HepG2 (cell line): ENCODE data around the gene MADCAM1. TPM values are rescaled to one million over a fixed set of nuclear protein-coding genes. Genes with fewer than 3 reads are reported as not detected.

Experiments used
- ATF3 ChIP-seq: sonication (generic); formaldehyde crosslinking; IDR thresholded peaks from 2 replicates; pipeline ENCODE4 v1.4.0; 2020; ENCODE audit warnings: missing genetic modification reagents
- EP300 ChIP-seq, 3 experiments: sonication (generic) in 1 of 3; formaldehyde crosslinking in 1 of 3; IDR thresholded peaks; 2 replicates each; pipeline versions ENCODE4 v1.5.1 to v1.6.1; 2011 to 2020; ENCODE audit warnings: low read depth in 2 of 3, low read length in 2 of 3, borderline replicate concordance in 1 of 3, improper control_type of control experiment in 1 of 3, mild to moderate bottlenecking in 1 of 3, missing genetic modification reagents in 1 of 3, moderate library complexity in 1 of 3
- HNRNPLL ChIP-seq: fragments of 200-400 bp; formaldehyde crosslinking; IDR thresholded peaks from 2 replicates; pipeline ENCODE4 v1.6.1; 2017; ENCODE audit warnings: mild to moderate bottlenecking, low read depth, low read length; ENCODE audit not compliant: poor library complexity, severe bottlenecking
- KLF16 ChIP-seq, 2 experiments: sonication (generic) in 1 of 2; formaldehyde crosslinking in 1 of 2; IDR thresholded peaks; 2 replicates each; pipeline versions ENCODE4 v1.6.1 to v1.8.0; 2016 to 2023; ENCODE audit warnings: missing genetic modification reagents in 2 of 2, missing compliant biosample characterization in 1 of 2
- PAWR ChIP-seq: sonication (generic); formaldehyde crosslinking; IDR thresholded peaks from 2 replicates; pipeline ENCODE4 v1.4.0; 2020; ENCODE audit warnings: missing genetic modification reagents, mild to moderate bottlenecking, borderline replicate concordance
- PCBP1 ChIP-seq: fragments of 200-400 bp; formaldehyde crosslinking; IDR thresholded peaks from 2 replicates; pipeline ENCODE4 v1.6.1; 2017; ENCODE audit warnings: mild to moderate bottlenecking, low read depth, low read length, borderline replicate concordance
- POLR2A ChIP-seq, 2 experiments: IDR thresholded peaks; 2 replicates each; pipeline ENCODE4 v1.6.1; 2011; ENCODE audit warnings: low read depth in 2 of 2, low read length in 2 of 2, mild to moderate bottlenecking in 1 of 2, moderate library complexity in 1 of 2; ENCODE audit not compliant: insufficient read depth in 1 of 2
- SAP130 ChIP-seq: IDR thresholded peaks from 2 replicates; pipeline ENCODE4 v1.6.1; 2016; ENCODE audit warnings: low read depth
- SIX1 ChIP-seq: sonication (generic); formaldehyde crosslinking; IDR thresholded peaks from 2 replicates; pipeline ENCODE4 v1.4.0; 2020; ENCODE audit warnings: missing genetic modification reagents, borderline replicate concordance
- SP5 ChIP-seq: IDR thresholded peaks from 2 replicates; pipeline ENCODE4 v1.6.1; 2016; ENCODE audit warnings: low read depth, borderline replicate concordance
- TBL1XR1 ChIP-seq: fragments of 150-350 bp; IDR thresholded peaks from 2 replicates; pipeline ENCODE4 v1.6.1; 2014; ENCODE audit warnings: borderline replicate concordance, low read length; ENCODE audit not compliant: partially characterized antibody
- U2AF1 ChIP-seq: fragments of 200-400 bp; formaldehyde crosslinking; optimal IDR thresholded peaks from 2 replicates; pipeline ENCODE3; 2017; ENCODE audit warnings: mild to moderate bottlenecking, low read depth, low read length
- YY1 ChIP-seq: IDR thresholded peaks from 2 replicates; pipeline ENCODE4 v1.6.1; 2011; ENCODE audit warnings: low read length, low read depth, moderate library complexity, mild to moderate bottlenecking; ENCODE audit not compliant: insufficient read depth, insufficient replicate concordance
- ZNF124 ChIP-seq: sonication (generic); formaldehyde crosslinking; IDR thresholded peaks from 2 replicates; pipeline ENCODE4 v1.4.0; 2020; ENCODE audit warnings: missing genetic modification reagents
- ZNF264 ChIP-seq: sonication (generic); formaldehyde crosslinking; IDR thresholded peaks from 2 replicates; pipeline ENCODE4 v1.4.0; 2020; ENCODE audit warnings: missing genetic modification reagents
- ZNF777 ChIP-seq: sonication (generic); formaldehyde crosslinking; IDR thresholded peaks from 2 replicates; pipeline ENCODE4 v1.4.0; 2020; ENCODE audit warnings: missing genetic modification reagents
- polyA plus RNA-seq, 8 experiments: library from polyadenylated mRNA; depleted of rRNA in 3 of 8; stranded (reverse) in 7 of 8; unstranded in 1 of 8; fragments of >200 nt; fragmentation: Illumina TruSeq in 4 of 8; extraction: Trizol in 4 of 8; gene quantifications; 2 replicates each; pipeline versions ENCODE4 v1.2.1 to v1.2.3, GENCODE V29; 2011 to 2016; ENCODE audit warnings: low read depth in 4 of 8, missing spikeins in 1 of 8, mixed read lengths in 1 of 8; ENCODE audit not compliant: insufficient read depth in 1 of 8
- total RNA-seq, 5 experiments: library from RNA; depleted of rRNA; stranded (reverse); fragments of >200 nt; fragmentation: Illumina TruSeq; extraction: Trizol; gene quantifications; 2 replicates each; pipeline ENCODE4 v1.2.3, GENCODE V29; 2016; ENCODE audit warnings: low read depth in 1 of 5

The MADCAM1 gene
- total and polyA plus RNA-seq, 2 of the 13 experiments (the other 11 are each of a cell fraction or from before 2014, with no cell fraction given), result 0.29 to 0.33 TPM

- no peak for TF ChIP-seq KLF16 (CRISPR knock-in tag; IDR thresholded peaks at IDR 0.05)
- 0 out of 2 replicates have a peak, but pooled peaks have one; percentile 31 for TF ChIP-seq ATF3 (CRISPR knock-in tag)
- TF ChIP-seq ZNF264 (CRISPR knock-in tag), result no peak
- TF ChIP-seq SP5 (CRISPR knock-in tag), result no peak
- no peak for TF ChIP-seq ZNF124 (CRISPR knock-in tag)
- TF ChIP-seq SAP130 (CRISPR knock-in tag), result peak; percentile 17; the same call in 1 of the 2 replicates
- TF ChIP-seq ZNF777 (CRISPR knock-in tag), result 0 out of 2 replicates have a peak, but pooled peaks have one; percentile 25
- no peak for TF ChIP-seq EP300 (IDR thresholded peaks at IDR 0.05; ENCODE audit: low read depth in 2 of 2, low read length in 2 of 2)
- TF ChIP-seq EP300 (CRISPR knock-in tag; IDR thresholded peaks at IDR 0.05; ENCODE audit: borderline replicate concordance), result no peak
- TF ChIP-seq YY1, result peak; percentile 37
- peak in 1 of 2 experiments; percentile 54; a peak in 2 of 4 replicates for TF ChIP-seq POLR2A (IDR thresholded peaks at IDR 0.05; ENCODE audit: insufficient read depth in 1 of 2, low read depth in 2 of 2, low read length in 2 of 2)
- TF ChIP-seq SIX1 (CRISPR knock-in tag), result no peak
- TF ChIP-seq PCBP1, result 0 out of 2 replicates have a peak, but pooled peaks have one; percentile 51
- TF ChIP-seq U2AF1, result no peak
- TF ChIP-seq PAWR, result no peak
- TF ChIP-seq HNRNPLL, result peak; percentile 26
- TF ChIP-seq TBL1XR1, result no peak
These were observed 35.2 kb upstream of the MADCAM1 start, which contains the start of gene SHC2 (continued) for GRCh38 chr19:460877-461720.
